PFSK-1 (cell line): Measurements from ENCODE around the gene AGBL3.

Experiments
- FOXP2 ChIP-seq: optimal IDR thresholded peaks from 2 replicates; pipeline ENCODE3; 2011; ENCODE audit warnings: borderline replicate concordance, control low read depth, inconsistent platforms; ENCODE audit not compliant: insufficient read depth; ENCODE audit errors: extremely low read length, extremely low read depth
- POLR2AphosphoS5 ChIP-seq: IDR thresholded peaks from 2 replicates; pipeline ENCODE4 v1.6.1; 2012; ENCODE audit warnings: low read depth, mild to moderate bottlenecking, control low read depth, low read length, moderate library complexity
- SIN3A ChIP-seq: IDR thresholded peaks from 2 replicates; pipeline ENCODE4 v1.6.1; 2012; ENCODE audit warnings: mild to moderate bottlenecking, low read length, moderate library complexity, borderline replicate concordance; ENCODE audit not compliant: insufficient read depth
- TAF1 ChIP-seq: IDR thresholded peaks from 2 replicates; pipeline ENCODE4 v1.6.1; 2012; ENCODE audit warnings: low read length, control low read depth, borderline replicate concordance; ENCODE audit not compliant: insufficient read depth
- TF ChIP-seq, protein P1 (sequence below), 2 experiments: IDR thresholded peaks; 2 replicates each; pipeline versions ENCODE4 v1.6.1 to v1.8.0; 2011 to 2012; ENCODE audit warnings: low read depth in 2 of 2, low read length in 2 of 2, control low read depth in 1 of 2, inconsistent platforms in 1 of 2, mild to moderate bottlenecking in 1 of 2, moderate library complexity in 1 of 2; ENCODE audit not compliant: insufficient read depth in 1 of 2

Gene AGBL3

GRCh38 chr7:134945691-134946090 lies 40.6 kb upstream of the AGBL3 start:
- TF ChIP-seq, protein P1, sequence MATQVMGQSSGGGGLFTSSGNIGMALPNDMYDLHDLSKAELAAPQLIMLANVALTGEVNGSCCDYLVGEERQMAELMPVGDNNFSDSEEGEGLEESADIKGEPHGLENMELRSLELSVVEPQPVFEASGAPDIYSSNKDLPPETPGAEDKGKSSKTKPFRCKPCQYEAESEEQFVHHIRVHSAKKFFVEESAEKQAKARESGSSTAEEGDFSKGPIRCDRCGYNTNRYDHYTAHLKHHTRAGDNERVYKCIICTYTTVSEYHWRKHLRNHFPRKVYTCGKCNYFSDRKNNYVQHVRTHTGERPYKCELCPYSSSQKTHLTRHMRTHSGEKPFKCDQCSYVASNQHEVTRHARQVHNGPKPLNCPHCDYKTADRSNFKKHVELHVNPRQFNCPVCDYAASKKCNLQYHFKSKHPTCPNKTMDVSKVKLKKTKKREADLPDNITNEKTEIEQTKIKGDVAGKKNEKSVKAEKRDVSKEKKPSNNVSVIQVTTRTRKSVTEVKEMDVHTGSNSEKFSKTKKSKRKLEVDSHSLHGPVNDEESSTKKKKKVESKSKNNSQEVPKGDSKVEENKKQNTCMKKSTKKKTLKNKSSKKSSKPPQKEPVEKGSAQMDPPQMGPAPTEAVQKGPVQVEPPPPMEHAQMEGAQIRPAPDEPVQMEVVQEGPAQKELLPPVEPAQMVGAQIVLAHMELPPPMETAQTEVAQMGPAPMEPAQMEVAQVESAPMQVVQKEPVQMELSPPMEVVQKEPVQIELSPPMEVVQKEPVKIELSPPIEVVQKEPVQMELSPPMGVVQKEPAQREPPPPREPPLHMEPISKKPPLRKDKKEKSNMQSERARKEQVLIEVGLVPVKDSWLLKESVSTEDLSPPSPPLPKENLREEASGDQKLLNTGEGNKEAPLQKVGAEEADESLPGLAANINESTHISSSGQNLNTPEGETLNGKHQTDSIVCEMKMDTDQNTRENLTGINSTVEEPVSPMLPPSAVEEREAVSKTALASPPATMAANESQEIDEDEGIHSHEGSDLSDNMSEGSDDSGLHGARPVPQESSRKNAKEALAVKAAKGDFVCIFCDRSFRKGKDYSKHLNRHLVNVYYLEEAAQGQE (IDR thresholded peaks at IDR 0.05; ENCODE audit: insufficient read depth in 1 of 2, low read depth in 2 of 2, low read length in 2 of 2), result no peak
- no peak for TF ChIP-seq SIN3A
- no peak for TF ChIP-seq POLR2AphosphoS5
- no peak for TF ChIP-seq FOXP2

- TF ChIP-seq, protein P1 (IDR thresholded peaks at IDR 0.05; ENCODE audit: insufficient read depth in 1 of 2, low read depth in 2 of 2, low read length in 2 of 2), result no peak
- TF ChIP-seq FOXP2, result no peak
- TF ChIP-seq SIN3A, result no peak
- no peak for TF ChIP-seq TAF1
- TF ChIP-seq POLR2AphosphoS5, result no peak
Measured at GRCh38 chr7:134946260-134946659, 40.0 kb upstream of the AGBL3 start.

GRCh38 chr7:134947329-134947728 lies 39.0 kb upstream of the AGBL3 start:
- TF ChIP-seq TAF1 (no peak), POLR2AphosphoS5 (no peak), FOXP2 (no peak), SIN3A (no peak)
- TF ChIP-seq, protein P1 (IDR thresholded peaks at IDR 0.05; ENCODE audit: insufficient read depth in 1 of 2, low read depth in 2 of 2, low read length in 2 of 2), result no peak

DNA sequence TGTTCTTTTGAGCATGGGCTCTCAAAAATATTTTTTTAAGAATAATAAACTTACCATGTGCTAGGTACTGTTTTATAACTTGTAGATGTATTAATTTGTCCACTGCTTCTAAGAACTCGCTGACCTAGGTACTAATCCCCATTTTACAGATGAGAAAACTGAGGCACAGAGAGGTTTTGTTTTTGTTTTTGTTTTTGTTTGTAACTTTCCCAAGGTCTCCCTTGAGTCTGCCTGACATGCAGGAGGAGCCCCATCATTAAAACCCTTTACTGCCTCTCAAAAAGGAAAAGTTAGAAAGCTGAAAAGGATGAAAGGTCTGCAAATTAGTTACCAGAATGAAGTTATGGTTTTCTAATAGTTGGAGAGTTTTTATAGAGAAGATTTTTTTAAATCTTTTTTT lies 38.5 kb upstream of the AGBL3 start:
- TF ChIP-seq FOXP2 (no peak), SIN3A (no peak), POLR2AphosphoS5 (no peak), TAF1 (no peak)
- TF ChIP-seq, protein P1 (IDR thresholded peaks at IDR 0.05; ENCODE audit: insufficient read depth in 1 of 2, low read depth in 2 of 2, low read length in 2 of 2), result no peak

DNA sequence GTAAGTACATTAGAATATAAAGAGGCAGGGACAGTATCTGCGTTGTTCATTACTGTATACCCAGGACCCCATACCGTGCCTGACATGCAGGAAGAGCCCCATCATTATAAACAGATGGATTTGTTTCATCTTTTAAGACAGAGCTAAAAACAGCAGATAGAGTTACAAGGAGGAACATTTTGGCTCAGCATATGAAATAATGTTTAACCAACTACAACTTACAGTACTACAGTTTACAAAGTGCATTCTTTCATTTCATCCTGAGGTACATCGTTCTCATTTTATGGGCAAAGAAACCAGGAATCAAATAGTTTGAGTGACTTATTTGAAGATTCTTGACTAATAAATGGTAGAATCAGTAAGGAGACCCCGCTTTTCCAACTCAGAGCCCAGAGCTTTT lies 38.1 kb upstream of the AGBL3 start:
- TF ChIP-seq TAF1 (no peak), FOXP2 (no peak)

DNA sequence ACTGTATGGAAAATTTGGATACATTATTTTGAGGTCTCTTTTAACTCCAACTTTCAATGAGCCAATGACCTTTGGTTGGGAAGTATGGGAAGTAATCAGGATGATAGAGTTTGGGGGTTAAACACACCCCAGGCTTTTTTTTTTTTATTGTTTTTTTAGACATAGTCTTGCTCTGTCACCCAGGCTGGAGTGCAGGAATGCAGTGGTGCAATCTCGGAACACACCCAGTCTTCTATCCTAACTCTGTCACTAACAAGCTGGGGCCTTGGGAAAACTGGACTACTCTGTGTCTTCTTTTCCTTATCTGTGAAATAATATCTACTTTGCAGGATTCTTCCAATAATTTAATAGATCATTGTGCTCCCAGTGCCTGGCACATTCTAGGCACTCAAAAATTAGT lies 37.6 kb upstream of the AGBL3 start:
- TF ChIP-seq TAF1, result no peak
- no peak for TF ChIP-seq SIN3A
- TF ChIP-seq POLR2AphosphoS5, result no peak
- no peak for TF ChIP-seq FOXP2
- TF ChIP-seq, protein P1 (IDR thresholded peaks at IDR 0.05; ENCODE audit: insufficient read depth in 1 of 2, low read depth in 2 of 2, low read length in 2 of 2), result no peak
